MM.1S (cell line): ENCODE results near the gene REN.

ENCODE experiments used
- EZH2 ChIP-seq: fragments of 300-600 bp; sonication (generic); optimal IDR thresholded peaks from 2 replicates; pipeline ENCODE3; 2017; ENCODE audit warnings: low read depth, mild to moderate bottlenecking, antibody characterized with exemption, low read length, mixed read lengths
- EZH2phosphoT487 ChIP-seq: fragments of 300-600 bp; sonication (generic); IDR thresholded peaks from 2 replicates; pipeline ENCODE4 v1.6.1; 2018; ENCODE audit warnings: antibody characterized with exemption, low read length
- TF ChIP-seq, protein P1 (sequence below): fragments of 300-600 bp; sonication (generic); IDR thresholded peaks from 2 replicates; pipeline ENCODE4 v1.5.1; 2016; ENCODE audit warnings: antibody characterized with exemption, low read length, mixed read lengths

DNA sequence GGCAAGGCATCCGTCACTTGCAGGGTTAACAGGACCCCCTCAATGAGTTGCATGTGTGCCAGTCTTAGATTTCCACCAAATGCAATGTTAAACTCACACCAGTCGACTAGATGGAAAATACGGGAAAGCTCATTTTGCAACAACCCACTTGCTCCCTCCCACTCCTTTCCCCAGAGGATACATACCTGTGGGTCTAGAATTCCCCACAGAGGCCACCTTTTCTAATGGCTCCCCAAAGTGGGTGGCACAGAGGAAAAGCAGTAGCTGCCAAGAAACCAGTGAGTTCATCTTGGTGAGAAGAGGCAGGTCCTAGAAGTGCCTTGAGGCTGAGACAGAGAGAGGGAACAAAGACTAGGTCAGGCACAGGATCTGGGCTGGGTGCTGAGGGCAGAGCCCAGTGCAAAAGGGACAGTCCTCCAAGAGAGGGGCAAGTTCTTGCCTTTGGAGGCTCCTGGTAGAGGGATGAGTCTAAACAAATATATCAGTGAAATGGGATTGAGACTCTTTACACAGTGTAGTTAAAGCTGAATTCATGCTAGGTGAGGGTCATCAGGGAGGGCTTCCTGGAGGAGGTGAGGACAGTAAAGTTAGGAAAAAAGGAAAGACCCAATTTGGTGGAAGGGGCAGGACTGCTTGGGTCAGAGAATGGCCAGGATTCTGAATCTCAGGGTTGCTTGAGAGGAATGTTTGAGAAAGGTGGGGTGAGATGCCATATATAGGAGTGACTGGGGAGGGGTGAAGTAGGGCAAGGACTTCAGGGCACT lies 26.6 kb upstream of the REN start:
- TF ChIP-seq, protein P1, sequence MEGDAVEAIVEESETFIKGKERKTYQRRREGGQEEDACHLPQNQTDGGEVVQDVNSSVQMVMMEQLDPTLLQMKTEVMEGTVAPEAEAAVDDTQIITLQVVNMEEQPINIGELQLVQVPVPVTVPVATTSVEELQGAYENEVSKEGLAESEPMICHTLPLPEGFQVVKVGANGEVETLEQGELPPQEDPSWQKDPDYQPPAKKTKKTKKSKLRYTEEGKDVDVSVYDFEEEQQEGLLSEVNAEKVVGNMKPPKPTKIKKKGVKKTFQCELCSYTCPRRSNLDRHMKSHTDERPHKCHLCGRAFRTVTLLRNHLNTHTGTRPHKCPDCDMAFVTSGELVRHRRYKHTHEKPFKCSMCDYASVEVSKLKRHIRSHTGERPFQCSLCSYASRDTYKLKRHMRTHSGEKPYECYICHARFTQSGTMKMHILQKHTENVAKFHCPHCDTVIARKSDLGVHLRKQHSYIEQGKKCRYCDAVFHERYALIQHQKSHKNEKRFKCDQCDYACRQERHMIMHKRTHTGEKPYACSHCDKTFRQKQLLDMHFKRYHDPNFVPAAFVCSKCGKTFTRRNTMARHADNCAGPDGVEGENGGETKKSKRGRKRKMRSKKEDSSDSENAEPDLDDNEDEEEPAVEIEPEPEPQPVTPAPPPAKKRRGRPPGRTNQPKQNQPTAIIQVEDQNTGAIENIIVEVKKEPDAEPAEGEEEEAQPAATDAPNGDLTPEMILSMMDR, result no peak
- TF ChIP-seq EZH2 (no peak), EZH2phosphoT487 (no peak)
